UCSD-AML1 (cell line): Measurements from ENCODE around the gene COX7A2L.
"Not testable (repeated sequence)": the region's sequence is repeated elsewhere in the genome, so short reads cannot be mapped to it uniquely, and the experiment has no call there.

Source experiments
- DNase-seq: peaks from one replicate; lab custom pipeline; 2025; ENCODE audit not compliant: unreplicated experiment; lab: John Stamatoyannopoulos, UW

COX7A2L gene

DNA sequence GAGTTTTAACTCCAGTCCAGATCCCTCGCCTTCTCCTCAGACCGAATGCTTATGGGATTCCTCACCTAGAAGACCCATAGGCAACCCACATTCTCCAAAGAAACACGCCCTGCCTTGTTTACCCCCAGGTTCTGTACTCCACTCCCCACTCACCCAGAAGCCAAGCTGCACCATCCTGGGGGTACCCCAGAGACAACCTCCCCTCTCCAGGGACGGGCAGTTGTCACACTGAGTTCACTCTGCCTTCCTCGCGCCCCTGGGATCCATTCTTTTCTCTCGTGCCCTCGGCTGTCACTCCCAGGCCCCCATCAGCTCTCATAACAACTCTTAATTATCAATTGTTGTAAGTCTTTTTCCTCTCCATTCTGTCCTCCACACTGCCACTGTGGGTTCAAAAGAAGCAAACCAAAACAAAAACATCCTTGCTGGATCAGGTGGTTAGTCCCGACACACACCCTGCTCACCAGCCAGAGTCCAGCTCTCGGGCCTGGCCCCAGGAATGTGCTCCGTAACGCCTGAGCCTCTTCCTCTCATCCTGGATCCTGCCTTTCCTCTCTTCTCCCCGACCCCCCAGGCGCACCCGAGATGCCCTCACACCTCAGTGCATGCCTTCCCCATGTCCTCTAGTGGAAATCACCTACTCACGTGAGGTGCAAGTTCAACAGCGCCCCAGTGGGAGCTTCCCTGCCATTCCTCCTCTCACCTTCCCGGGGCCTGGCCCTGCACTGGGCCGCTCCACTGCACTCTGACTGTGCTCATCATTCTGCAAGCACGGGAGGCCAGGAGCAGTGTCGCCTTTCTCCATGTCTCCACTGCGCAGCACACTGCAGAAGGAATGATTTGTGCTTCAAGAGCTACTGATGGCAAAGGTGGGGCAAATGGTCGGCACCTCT, 20.7 kb downstream of the COX7A2L start:
- no peak for DNase-seq

DNA sequence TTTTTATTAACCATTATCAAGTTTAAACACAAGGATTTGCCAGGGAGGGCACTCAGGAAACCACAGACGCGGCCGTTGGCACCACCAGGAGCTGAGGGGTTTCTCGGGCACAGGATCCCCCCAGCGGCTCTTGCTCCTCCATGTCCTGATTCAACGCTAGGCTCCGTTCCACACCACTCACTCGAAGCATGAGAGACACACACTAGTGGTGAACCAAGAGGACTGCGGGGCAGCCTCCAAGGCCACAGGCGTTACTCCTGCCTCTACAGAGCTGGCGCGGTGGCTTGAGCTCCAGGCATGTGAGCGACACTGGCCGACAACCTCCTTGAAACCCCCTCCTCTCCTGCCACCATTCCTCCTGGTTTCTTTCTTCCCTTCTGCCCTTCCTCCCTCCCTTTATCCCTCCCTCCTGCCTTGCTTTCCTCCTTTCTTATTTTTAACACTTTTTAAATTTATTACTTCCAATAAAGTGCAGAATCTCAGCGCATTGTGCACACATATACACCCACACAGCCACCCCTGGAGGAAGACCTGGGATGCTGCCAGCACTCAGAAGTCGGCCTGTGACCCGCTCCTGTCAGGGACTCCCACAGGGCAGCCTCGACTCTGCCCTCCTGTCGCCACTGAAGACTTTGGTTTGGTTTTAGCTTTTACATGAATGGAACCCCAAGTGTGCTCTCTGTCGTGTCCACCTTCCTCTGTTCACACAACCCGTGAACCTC, 21.7 kb downstream of the COX7A2L start:
- no peak for DNase-seq

DNA sequence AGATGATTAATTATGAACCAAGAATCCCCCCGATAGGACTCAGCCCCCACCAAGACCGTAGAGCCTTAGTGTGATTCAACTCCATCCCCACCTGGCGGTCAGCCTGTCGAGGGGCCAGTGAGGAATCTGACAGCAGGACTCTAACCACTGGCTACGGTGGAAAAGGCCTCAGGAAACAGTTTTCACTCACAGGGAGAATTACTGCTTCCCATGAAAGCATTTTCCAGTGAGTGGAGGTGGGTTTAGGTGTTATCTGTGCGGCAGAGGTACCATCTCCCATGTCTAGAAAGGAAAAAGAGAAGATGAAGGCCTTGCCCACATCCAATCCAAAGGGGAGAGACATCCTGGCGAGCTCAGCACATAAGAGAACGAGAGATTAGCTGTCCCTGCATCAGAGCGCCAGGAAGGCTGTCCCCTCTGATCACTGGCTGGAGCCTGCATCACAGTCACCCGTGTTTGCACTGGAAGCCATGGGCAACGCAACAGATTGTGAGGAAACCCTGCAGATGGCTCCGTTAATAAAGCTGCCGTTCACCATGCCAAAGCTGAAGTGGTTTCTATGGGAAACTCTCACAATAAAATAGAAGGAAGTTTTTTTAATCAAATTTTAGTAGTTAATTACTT, 22.3 kb downstream of the COX7A2L start:
- DNase-seq, result no peak

DNA sequence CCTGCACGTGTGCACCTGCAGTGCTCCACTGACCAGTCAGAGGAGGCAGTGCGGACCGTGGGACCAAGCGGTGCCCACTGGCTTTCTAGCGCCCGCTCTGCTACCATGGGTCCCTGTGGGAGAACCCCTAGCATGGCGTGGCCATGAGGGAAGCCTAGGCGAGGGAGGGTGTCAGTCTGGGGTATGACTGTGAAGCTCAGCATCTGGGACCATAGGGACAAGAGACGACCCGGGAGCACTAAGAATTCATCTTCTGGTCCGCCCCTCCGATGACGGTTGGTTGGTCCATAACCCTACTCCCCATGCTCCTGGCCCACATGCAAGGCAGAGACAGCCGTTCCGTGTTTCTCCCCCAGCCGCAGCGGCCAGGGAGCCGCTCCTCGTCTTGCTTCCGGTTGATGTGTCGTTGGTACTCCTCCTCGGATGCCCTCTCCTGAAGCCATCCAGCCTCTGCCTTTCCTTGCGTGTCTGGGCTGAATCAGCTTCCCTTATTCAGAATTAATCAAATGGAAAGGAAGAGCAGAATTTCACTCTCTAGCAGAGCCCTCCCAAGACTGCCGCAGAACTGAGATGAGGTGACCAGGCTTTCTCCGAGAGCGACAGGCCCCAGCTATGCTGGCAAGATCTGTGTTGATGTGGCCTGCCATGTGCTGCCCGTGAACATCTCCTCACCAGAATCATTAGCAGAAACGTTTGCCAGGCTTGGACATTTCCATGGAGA, 23.0 kb downstream of the COX7A2L start:
- no peak for DNase-seq

DNA sequence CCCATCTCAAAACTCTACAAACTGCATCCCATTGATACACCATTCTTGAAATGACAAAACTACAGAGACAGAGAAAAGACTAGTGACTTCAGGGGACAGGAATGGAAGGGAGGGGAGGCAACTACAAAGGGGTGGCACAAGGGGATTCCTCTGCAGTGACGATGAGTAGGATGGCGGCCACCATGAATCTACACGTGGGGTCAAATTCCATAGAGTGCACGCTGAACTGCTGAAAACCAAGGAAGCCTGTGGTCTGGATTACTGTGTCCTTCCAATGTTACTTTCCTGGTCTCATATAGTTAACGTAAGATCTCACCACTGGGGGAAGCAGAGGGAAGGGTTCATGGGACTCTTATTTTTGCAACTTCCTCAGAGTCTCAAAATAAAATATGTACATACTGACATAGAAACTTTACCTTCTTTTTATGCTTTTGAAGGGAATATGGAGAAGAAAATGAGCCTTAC, 23.6 kb downstream of the COX7A2L start:
- no peak for DNase-seq

DNA sequence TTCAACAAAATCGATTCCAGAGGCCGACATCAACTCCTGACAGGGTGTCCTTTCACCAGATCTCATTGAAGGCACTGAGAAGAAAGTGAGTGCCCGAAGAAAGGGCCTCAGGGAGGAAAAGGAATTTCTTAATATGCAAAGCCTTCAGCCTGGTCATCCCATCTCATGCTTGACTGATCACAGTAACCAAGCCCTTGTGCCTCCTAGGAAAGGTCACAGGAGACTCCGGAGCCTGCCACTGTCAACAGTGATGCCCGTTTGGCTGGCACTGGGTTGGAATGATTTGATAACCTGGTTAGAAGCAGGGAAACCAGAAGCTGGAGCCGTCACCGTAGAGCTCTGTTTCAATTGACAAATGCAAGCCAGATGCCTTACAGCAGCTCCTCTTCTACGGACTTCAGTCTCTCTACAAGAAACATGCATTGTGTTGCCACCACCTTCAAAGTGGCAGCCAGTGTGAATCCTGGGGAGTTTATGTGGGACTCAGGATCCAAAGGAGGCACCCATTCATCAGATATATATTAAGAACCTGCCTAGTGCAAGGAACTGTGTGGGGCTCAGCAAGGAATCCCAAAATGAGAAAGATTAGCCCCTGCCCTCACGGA, 24.6 kb downstream of the COX7A2L start:
- no peak for DNase-seq

DNA sequence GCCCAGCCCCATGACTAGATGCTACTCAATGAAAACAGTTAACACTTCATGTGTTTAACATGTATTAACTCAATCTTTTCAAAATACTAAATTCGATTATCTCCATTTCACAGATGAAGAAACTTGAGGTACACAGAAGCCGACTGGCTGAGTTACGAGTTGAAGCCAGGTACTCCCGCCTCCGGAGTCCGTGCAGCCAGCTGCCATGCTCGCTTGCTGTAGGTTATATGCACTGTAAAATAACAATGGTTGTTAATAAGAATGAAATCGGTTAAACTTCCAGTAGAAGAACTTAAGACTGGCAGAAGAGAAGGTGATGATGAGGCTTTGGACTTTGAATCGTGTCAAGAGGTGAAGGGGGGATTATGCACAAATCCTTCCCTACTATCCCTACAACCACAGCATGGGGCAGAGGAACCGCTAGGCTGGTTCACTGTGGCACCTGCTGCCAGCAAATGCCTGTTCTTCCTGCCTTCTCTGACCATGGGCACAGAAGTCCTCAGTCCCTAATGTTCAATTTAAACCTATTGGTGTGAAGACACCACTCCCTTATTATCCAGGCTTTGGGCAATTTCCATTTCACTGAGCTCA, 25.4 kb downstream of the COX7A2L start:
- DNase-seq, result no peak

DNA sequence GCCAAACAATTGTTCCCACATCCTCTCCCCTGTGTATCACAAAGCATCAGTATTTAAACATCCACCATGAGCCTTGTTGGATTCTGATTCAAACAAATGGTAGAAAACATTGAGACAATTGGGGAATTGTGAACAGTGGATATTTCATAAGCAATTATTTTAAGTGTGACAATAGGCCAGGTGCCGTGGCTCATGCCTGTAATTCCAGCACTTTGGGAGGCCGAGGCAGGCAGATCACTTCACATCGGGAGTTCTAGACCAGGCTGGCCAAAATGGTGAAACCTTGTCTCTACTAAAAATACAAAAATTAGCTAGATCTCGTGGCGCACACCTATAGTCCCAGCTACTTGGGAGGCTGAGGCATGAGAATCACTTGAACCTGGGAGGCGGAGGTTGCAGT, 26.2 kb downstream of the COX7A2L start:
- not testable (repeated sequence) for DNase-seq

DNA sequence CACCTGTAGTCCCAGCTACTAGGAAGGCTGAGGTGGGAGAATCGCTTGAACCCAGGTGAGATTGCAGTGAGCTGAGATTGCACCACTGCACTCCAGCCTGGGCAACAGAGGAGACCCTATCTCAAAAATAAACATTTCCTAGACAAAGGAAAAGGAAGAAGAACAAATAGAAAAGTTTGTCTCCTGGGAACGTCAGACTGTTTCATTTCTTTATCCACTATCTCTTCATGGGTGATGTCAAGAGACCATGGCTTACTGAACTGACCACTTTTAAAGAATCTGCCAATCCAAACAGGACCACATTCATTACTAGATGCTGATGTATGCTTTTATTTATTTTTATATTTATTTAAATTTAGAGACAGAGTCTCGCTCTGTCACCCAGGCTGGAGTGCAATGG, 26.8 kb downstream of the COX7A2L start:
- DNase-seq, result no peak

DNA sequence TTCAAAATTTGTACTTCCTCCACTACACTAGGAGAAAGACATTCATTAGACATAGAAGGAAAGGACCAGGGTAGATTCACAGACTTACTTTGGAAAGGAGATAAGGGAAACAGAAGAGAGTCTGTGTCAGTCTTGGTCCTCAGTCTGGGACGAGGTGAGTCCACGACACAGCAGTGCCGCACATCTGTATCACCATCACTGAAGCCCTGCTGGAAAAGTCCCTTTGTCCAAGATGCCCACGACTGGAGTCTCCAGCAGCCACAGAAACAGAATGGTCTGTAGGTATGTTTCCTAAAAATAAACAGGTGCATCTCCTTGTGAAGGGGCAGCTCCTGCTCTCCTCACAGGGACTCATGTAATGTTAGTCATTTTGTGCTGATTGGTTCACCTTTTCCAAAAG, 27.4 kb downstream of the COX7A2L start:
- no peak for DNase-seq

DNA sequence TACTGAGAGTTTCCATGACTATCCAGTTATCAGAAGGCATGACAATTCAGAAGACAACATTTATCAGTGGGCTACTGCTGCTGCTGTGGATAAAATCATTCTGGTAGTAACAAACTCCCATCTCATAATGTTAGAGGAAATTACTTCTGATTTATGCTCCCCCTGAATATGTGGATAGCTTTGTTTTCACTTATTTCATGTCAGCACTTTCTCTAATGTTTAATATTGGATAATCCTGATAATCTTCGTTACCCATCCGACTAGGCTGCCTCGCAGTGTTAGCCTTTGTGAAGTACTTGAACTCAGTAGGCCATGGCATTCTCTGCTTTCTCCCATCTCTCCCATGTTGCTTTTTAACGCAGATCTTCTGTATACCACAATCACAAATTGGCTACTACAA, 28.4 kb downstream of the COX7A2L start:
- DNase-seq, result no peak

DNA sequence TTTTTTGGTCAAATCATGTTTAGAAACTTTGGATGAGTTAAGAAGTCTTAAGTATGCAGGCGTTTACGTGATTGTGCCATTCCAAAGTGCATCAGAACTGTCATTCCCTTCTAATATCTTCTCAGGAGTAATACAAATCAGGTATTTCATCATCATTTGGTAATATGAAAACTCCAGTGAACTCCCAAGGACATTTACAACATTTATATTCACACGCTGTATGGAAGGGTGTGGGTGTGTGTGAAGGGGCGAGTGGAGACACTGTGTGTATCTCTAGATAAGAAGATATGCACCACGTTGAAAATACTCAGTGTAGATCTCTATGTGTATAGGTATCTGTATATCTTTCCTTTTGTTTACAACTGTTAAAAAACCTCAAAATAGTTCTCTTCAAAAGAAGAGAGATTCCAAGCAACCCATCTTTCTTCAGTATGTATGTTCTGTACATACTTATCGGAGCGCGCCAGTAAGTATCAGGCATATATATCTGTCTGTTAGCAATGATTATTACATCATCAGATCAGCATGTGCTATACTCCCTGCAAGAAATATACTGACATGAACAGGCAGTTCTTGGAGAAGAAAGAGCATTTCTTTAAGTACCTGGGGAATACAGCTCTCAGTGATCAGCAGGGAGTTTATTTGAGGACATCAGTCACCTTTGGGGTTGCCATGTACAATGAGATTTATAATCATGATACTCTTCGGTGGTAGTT, 29.3 kb downstream of the COX7A2L start:
- DNase-seq, result no peak

DNA sequence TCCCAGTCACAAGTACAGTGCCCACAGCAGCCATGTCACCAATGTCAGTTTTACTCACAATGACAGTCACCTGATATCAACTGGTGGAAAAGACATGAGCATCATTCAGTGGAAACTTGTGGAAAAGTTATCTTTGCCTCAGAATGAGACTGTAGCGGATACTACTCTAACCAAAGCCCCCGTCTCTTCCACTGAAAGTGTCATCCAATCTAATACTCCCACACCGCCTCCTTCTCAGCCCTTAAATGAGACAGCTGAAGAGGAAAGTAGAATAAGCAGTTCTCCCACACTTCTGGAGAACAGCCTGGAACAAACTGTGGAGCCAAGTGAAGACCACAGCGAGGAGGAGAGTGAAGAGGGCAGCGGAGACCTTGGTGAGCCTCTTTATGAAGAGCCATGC, 31.3 kb downstream of the COX7A2L start:
- no peak for DNase-seq

DNA sequence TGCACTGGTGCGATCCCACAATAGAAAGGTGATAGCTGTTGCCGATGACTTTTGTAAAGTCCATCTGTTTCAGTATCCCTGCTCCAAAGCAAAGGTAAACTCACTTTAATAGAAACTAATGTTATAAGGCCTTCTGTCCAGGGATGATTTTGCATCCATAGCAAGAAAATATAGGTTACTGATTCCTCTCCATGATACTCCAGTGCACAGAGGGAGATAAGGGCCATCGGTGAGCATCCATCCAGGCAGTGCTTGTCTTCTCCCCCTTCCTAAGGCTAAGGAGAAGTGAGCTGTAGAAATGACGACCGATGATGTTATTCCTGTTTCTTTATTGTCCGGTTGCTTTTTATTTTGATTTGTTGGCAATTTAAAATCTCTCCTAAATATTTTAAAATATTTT, 32.1 kb downstream of the COX7A2L start:
- no peak for DNase-seq

DNA sequence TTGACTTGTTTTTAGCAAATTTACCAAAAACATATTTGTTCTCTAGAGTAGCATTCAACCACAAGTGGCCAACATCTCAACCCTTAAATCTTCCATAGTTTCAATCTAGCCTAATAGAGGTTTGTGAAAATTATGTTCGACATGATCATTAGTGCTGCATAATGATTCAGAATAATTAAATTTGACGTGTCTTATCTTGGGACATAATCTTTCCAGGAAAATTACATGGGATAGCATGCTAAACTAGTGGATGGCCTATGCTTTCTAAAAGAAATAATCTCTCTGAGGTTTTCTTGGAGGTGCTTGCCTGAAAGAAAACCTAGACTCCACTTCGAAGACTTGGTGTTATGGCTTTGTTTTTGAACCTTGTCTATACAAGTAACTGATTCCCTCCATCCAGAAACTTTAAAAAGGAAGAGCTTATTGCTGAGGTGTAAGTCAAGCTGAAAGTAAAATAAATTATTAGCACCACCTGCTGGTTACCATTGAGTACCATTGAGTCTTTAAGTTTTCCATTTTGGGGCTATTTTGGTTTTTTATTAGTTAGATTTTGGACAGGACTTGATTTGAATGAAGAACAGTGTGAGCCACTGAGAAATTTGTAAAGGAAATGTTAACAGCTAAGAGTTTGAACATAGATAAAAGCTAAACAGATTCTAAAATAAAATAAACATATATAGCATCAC, 32.7 kb downstream of the COX7A2L start:
- DNase-seq, result no peak

DNA sequence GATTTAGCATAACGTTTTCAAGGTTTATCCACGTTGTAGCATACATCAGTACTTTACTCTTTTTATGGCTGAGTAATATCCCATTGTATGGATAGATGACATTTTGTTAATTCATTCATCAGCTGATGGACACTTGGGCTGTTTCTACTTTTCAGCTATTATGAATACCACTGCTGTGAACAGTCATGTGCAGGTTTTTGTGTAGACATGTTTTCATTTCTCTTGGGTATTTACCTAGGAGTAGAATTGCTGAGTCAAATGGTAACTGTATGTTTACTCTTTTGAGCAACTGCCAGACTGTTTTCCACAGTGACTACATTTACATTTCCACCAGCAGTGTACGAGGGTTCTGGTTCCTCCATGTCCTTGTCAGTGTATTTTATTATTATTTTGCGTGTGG, 33.9 kb downstream of the COX7A2L start:
- no peak for DNase-seq

DNA sequence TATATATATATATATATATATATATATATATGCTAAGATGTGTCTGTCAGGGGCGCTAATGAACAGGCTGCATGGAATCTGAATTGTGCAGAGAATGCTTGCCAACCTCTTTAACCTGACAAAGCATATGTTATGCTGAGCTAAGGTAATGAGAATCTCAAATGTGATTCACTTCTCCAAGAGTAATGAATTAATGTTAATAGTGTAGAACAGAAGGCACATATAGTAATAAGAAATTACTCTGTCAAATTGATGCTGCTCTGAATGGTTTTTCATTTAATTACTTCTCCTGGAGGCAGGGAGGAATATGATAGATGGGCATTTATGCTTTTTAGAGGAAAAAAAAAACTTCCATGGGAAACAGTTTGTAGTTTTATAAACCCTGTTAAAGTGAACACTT, 35.4 kb downstream of the COX7A2L start:
- DNase-seq, result no peak

DNA sequence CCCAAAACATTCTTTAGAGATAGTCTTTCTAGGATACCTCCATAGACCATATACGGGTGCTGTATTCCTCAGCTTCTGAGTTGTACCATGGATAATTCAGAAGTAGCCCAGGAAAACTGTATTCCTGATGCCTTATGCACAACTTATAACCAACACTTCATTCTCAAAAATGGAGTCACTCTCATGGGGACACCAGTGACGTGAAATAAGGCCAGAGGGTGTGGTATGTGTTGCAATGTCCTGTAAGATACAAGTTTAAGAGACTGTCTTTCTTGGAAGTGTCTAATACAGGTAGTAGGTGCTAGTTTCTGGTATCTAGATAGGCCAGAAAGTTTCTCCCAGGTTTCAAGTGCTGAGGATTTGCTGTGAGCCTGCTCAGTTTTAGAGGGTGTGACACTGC, 36.1 kb downstream of the COX7A2L start:
- DNase-seq, result no peak

DNA sequence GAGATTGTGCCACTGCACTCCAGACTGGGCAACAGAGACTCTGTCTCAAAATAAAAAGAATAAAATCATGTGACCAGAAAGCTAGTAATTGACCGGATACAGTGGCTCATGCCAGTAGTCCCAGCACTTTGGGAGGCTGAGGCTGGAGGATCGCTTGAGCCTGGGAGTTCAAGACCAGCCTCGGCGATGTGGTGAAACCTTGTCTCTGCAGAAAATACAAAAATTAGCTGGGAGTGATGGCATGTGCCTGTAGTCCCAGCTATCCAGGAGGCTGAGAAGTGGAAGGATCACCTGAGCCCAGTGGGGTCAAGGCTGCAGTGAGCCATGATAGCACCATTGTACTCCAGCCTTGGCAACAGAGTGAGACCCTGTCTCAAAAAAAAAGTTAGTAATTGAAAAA, 36.8 kb downstream of the COX7A2L start:
- no peak for DNase-seq
